SK-N-SH treated with all-trans-retinoic acid at 6 μM for 48 hours (cell line): ENCODE results near the gene MT1E.

Experiments used
- ATAC-seq: fragments of 200-7000 bp; cut with Tn5 transposase; 3 replicates; pipeline ENCODE4 v1.9.1; 2020; ENCODE audit warnings: mild to moderate bottlenecking, moderate library complexity
- ARNTL ChIP-seq: fragments of 450-650 bp; formaldehyde crosslinking; IDR thresholded peaks from 2 replicates; pipeline ENCODE4 v1.5.0; 2020; ENCODE audit warnings: low read depth, mild to moderate bottlenecking, moderate library complexity, borderline replicate concordance
- BACH2 ChIP-seq: fragments of 250-450 bp; sonication (Bioruptor Pico); IDR thresholded peaks from 2 replicates; pipeline ENCODE4 v1.9.0; 2021; ENCODE audit warnings: mild to moderate bottlenecking, borderline replicate concordance
- CREB5 ChIP-seq: fragments of 250-450 bp; sonication (Bioruptor Pico); IDR thresholded peaks from 2 replicates; pipeline ENCODE4 v1.5.1; 2020; ENCODE audit warnings: low read depth, mild to moderate bottlenecking, moderate library complexity
- CSDC2 ChIP-seq: fragments of 250-450 bp; sonication (Bioruptor Pico); IDR thresholded peaks from 2 replicates; pipeline ENCODE4 v1.5.0; 2020; ENCODE audit warnings: mild to moderate bottlenecking, moderate library complexity
- CSRNP3 ChIP-seq: fragments of 250-450 bp; sonication (Bioruptor Pico); IDR thresholded peaks from 2 replicates; pipeline ENCODE4 v1.5.1; 2021; ENCODE audit warnings: mild to moderate bottlenecking, moderate library complexity
- ESRRG ChIP-seq: fragments of 250-450 bp; sonication (Bioruptor Pico); IDR thresholded peaks from 2 replicates; pipeline ENCODE4 v1.6.1; 2021; ENCODE audit warnings: mild to moderate bottlenecking
- GLIS3 ChIP-seq: fragments of 250-450 bp; sonication (Bioruptor Pico); IDR thresholded peaks from 2 replicates; pipeline ENCODE4 v1.5.0; 2020; ENCODE audit warnings: mild to moderate bottlenecking, moderate library complexity
- ISL1 ChIP-seq: fragments of 250-450 bp; sonication (Bioruptor Pico); IDR thresholded peaks from 2 replicates; pipeline ENCODE4 v2.1.2; 2022; ENCODE audit warnings: mild to moderate bottlenecking, moderate library complexity
- OSR1 ChIP-seq: fragments of 250-450 bp; sonication (Bioruptor Pico); IDR thresholded peaks from 2 replicates; pipeline ENCODE4 v1.8.0; 2022; ENCODE audit warnings: moderate library complexity, mild to moderate bottlenecking, inconsistent platforms
- PATZ1 ChIP-seq: fragments of 250-450 bp; sonication (Bioruptor Pico); IDR thresholded peaks from 2 replicates; pipeline ENCODE4 v1.8.0; 2020; ENCODE audit warnings: mild to moderate bottlenecking, moderate library complexity, borderline replicate concordance
- POU6F1 ChIP-seq: fragments of 250-450 bp; sonication (Bioruptor Pico); IDR thresholded peaks from 2 replicates; pipeline ENCODE4 v1.8.0; 2021; ENCODE audit warnings: low read depth, mild to moderate bottlenecking, moderate library complexity, borderline replicate concordance
- PPARA ChIP-seq: fragments of 250-450 bp; sonication (Bioruptor Pico); IDR thresholded peaks from 2 replicates; pipeline ENCODE4 v1.5.0; 2020; ENCODE audit warnings: mild to moderate bottlenecking, borderline replicate concordance
- RARB ChIP-seq: fragments of 250-450 bp; sonication (Bioruptor Pico); IDR thresholded peaks from 2 replicates; pipeline ENCODE4 v1.8.0; 2021; ENCODE audit warnings: mild to moderate bottlenecking, moderate library complexity
- SNAI2 ChIP-seq: fragments of 250-450 bp; sonication (Bioruptor Pico); IDR thresholded peaks from 2 replicates; pipeline ENCODE4 v1.5.0; 2020; ENCODE audit warnings: mild to moderate bottlenecking, moderate library complexity
- TCF4 ChIP-seq: fragments of 250-450 bp; sonication (Bioruptor Pico); IDR thresholded peaks from 2 replicates; pipeline ENCODE4 v1.8.0; 2021; ENCODE audit warnings: mild to moderate bottlenecking, moderate library complexity, borderline replicate concordance
- TOX ChIP-seq: fragments of 250-450 bp; sonication (Bioruptor Pico); IDR thresholded peaks from 2 replicates; pipeline ENCODE4 v1.8.0; 2021; ENCODE audit warnings: mild to moderate bottlenecking, moderate library complexity, borderline replicate concordance
- ZC3H10 ChIP-seq: fragments of 250-450 bp; sonication (Bioruptor Pico); IDR thresholded peaks from 2 replicates; pipeline ENCODE4 v1.5.1; 2021; ENCODE audit warnings: mild to moderate bottlenecking, moderate library complexity
- ZFP3 ChIP-seq: fragments of 250-450 bp; sonication (Bioruptor Pico); IDR thresholded peaks from 2 replicates; pipeline ENCODE4 v1.5.0; 2020; ENCODE audit warnings: mild to moderate bottlenecking, moderate library complexity
- ZFP30 ChIP-seq: fragments of 450-650 bp; formaldehyde crosslinking; IDR thresholded peaks from 2 replicates; pipeline ENCODE4 v1.5.0; 2022; ENCODE audit warnings: mild to moderate bottlenecking, moderate library complexity
- ZNF565 ChIP-seq: fragments of 450-650 bp; formaldehyde crosslinking; conservative IDR thresholded peaks from 2 replicates; pipeline ENCODE4 v1.5.0; 2020; ENCODE audit warnings: low read depth, mild to moderate bottlenecking, moderate library complexity
- ZNF70 ChIP-seq: fragments of 450-650 bp; formaldehyde crosslinking; IDR thresholded peaks from 2 replicates; pipeline ENCODE4 v1.5.0; 2020; ENCODE audit warnings: mild to moderate bottlenecking, moderate library complexity
- ZNF8 ChIP-seq: fragments of 450-650 bp; formaldehyde crosslinking; IDR thresholded peaks from 2 replicates; pipeline ENCODE4 v1.5.0; 2020; ENCODE audit warnings: mild to moderate bottlenecking, moderate library complexity

Gene MT1E

GRCh38 chr16:56634715-56635440 lies 9.3 kb downstream of the MT1E start (continued):
- TF ChIP-seq ZNF8 (CRISPR knock-in tag) (no peak), SNAI2 (no peak), POU6F1 (CRISPR knock-in tag) (no peak), OSR1 (no peak)

- TF ChIP-seq PPARA (CRISPR knock-in tag) (no peak), ESRRG (CRISPR knock-in tag) (no peak), ARNTL (no peak), CREB5 (CRISPR knock-in tag) (no peak), OSR1 (no peak)
- ATAC-seq = no peak
Measured at GRCh38 chr16:56635441-56635967, 9.9 kb downstream of the MT1E start.

GRCh38 chr16:56636616-56637413 lies 11.2 kb downstream of the MT1E start:
- TF ChIP-seq ISL1 (CRISPR knock-in tag) = no peak
- no peak for TF ChIP-seq PATZ1 (CRISPR knock-in tag)
- TF ChIP-seq OSR1 = no peak
- TF ChIP-seq ZFP3 (CRISPR knock-in tag) = no peak
- no peak for TF ChIP-seq GLIS3 (CRISPR knock-in tag)
- TF ChIP-seq TOX (CRISPR knock-in tag) = no peak
- no peak for TF ChIP-seq BACH2 (CRISPR knock-in tag)
- no peak for TF ChIP-seq ZFP30 (CRISPR knock-in tag)
- no peak for TF ChIP-seq PPARA (CRISPR knock-in tag)
- TF ChIP-seq SNAI2 = no peak
- TF ChIP-seq ARNTL = no peak
- no peak for TF ChIP-seq ZNF70
- no peak for TF ChIP-seq CSRNP3
- TF ChIP-seq ESRRG (CRISPR knock-in tag) = no peak
- TF ChIP-seq CSDC2 (CRISPR knock-in tag) = no peak
- TF ChIP-seq TCF4 (CRISPR knock-in tag) = no peak
- no peak for TF ChIP-seq ZNF565
- TF ChIP-seq RARB (CRISPR knock-in tag) = no peak
- TF ChIP-seq ZC3H10 = no peak
- TF ChIP-seq CREB5 (CRISPR knock-in tag) = no peak
- ATAC-seq = no peak
